ENCODE results near the gene PRSS33. TPM values are rescaled to one million over a fixed set of nuclear protein-coding genes. Genes with fewer than 3 reads are reported as not detected.

PRSS33 gene
- polyA plus RNA-seq, 1 of the 3 experiments (the other 2 are of a cell fraction), result not detected

DNA sequence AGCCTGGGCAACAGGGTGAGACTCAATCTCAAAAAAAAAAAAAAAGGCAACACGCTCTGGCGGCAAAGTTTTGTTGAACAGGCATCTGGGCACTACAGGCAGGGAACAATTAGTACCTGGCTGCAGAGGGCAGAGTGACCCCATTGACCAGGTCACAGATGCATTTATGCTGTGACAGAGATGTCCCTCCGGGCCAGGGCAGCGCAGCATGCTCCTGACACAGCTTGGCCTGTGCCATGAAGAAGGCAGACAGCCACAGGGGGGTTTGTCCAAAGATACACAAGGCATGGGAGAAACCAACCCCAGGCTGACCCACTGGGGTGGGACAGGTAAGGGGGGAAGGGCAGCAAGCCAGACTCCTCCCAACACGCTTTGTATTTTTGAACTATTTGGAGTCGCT is 42.6 kb downstream of the PRSS33 start:
- Histone ChIP-seq H3K36me3 (replicated peaks in 1 of 2; ENCODE audit: control insufficient read depth in 1 of 2, insufficient read depth in 2 of 2, low read length in 1 of 2) (no peaks in the 10 kb centered on the region), H3K4me3 (ENCODE audit: low read depth in 2 of 2, low read length in 1 of 2) (no peak overlapping the region), H3F3A (replicated peaks; ENCODE audit: insufficient read depth) (no peaks in the 10 kb centered on the region), H3K9ac (no peak overlapping the region), H3K9me2 (no peaks in the 10 kb centered on the region), H3K4me1 (ENCODE audit: control insufficient read depth in 1 of 2, insufficient read depth in 2 of 2, low read depth in 1 of 2, low read length in 1 of 2) (no peaks in the 10 kb centered on the region; a peak in 1 of 4 replicates), H3K27ac (ENCODE audit: low read depth in 2 of 2, low read length in 1 of 2) (no peak overlapping the region), H3K27me3 (ENCODE audit: insufficient read depth) (no peaks in the 10 kb centered on the region), H3K9me3 (no peaks in the 10 kb centered on the region), H4K20me1 (ENCODE audit: insufficient read depth) (no peaks in the 10 kb centered on the region), H2AFZ (ENCODE audit: low read depth) (no peak overlapping the region), H3K4me2 (no peak overlapping the region), H3K79me2 (ENCODE audit: insufficient read depth) (no peaks in the 10 kb centered on the region)
- ChIA-PET POLR2A (no interaction called here), CTCF (no interaction called here)
- no peak for DNase-seq
- WGBS (ENCODE audit: low lambda C conversion rate), result 95% methylated on average over 5 of the region's 6 CpGs
- TF ChIP-seq ELF1 (IDR thresholded peaks at IDR 0.05) (no peak), JUND (IDR thresholded peaks at IDR 0.05) (no peak), SMC3 (IDR thresholded peaks at IDR 0.05; ENCODE audit: low read depth, low read length) (no peak), FOSL2 (IDR thresholded peaks at IDR 0.05; ENCODE audit: borderline replicate concordance, low read depth) (no peak), TAF1 (IDR thresholded peaks at IDR 0.05; ENCODE audit: borderline replicate concordance, low read depth, low read length) (no peak), MEF2A (IDR thresholded peaks at IDR 0.05; ENCODE audit: borderline replicate concordance, low read depth) (no peak), GABPA (IDR thresholded peaks at IDR 0.05; ENCODE audit: low read depth) (no peak), MXI1 (IDR thresholded peaks at IDR 0.05; ENCODE audit: low read depth, low read length) (no peak), FOXM1 (IDR thresholded peaks at IDR 0.05; ENCODE audit: low read depth) (no peak), FOXJ3 (CRISPR knock-in tag; IDR thresholded peaks at IDR 0.05) (no peak), GATA2 (CRISPR knock-in tag; IDR thresholded peaks at IDR 0.05) (no peak), RAD21 (IDR thresholded peaks at IDR 0.05; ENCODE audit: low read length) (no peak), NFIC (IDR thresholded peaks at IDR 0.05; ENCODE audit: borderline replicate concordance) (no peak), EP300 (IDR thresholded peaks at IDR 0.05; ENCODE audit: borderline replicate concordance in 1 of 2, low read depth in 1 of 2, low read length in 1 of 2) (no peak), RXRA (IDR thresholded peaks at IDR 0.05; ENCODE audit: borderline replicate concordance, low read depth) (no peak)
- TF ChIP-seq, protein P1, sequence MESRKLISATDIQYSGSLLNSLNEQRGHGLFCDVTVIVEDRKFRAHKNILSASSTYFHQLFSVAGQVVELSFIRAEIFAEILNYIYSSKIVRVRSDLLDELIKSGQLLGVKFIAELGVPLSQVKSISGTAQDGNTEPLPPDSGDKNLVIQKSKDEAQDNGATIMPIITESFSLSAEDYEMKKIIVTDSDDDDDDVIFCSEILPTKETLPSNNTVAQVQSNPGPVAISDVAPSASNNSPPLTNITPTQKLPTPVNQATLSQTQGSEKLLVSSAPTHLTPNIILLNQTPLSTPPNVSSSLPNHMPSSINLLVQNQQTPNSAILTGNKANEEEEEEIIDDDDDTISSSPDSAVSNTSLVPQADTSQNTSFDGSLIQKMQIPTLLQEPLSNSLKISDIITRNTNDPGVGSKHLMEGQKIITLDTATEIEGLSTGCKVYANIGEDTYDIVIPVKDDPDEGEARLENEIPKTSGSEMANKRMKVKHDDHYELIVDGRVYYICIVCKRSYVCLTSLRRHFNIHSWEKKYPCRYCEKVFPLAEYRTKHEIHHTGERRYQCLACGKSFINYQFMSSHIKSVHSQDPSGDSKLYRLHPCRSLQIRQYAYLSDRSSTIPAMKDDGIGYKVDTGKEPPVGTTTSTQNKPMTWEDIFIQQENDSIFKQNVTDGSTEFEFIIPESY (IDR thresholded peaks at IDR 0.05; ENCODE audit: borderline replicate concordance, low read depth), result no peak
- TF ChIP-seq, protein P2, sequence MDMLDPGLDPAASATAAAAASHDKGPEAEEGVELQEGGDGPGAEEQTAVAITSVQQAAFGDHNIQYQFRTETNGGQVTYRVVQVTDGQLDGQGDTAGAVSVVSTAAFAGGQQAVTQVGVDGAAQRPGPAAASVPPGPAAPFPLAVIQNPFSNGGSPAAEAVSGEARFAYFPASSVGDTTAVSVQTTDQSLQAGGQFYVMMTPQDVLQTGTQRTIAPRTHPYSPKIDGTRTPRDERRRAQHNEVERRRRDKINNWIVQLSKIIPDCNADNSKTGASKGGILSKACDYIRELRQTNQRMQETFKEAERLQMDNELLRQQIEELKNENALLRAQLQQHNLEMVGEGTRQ (IDR thresholded peaks at IDR 0.05; ENCODE audit: borderline replicate concordance, low read depth, low read length), result no peak
- TF ChIP-seq, protein P3, sequence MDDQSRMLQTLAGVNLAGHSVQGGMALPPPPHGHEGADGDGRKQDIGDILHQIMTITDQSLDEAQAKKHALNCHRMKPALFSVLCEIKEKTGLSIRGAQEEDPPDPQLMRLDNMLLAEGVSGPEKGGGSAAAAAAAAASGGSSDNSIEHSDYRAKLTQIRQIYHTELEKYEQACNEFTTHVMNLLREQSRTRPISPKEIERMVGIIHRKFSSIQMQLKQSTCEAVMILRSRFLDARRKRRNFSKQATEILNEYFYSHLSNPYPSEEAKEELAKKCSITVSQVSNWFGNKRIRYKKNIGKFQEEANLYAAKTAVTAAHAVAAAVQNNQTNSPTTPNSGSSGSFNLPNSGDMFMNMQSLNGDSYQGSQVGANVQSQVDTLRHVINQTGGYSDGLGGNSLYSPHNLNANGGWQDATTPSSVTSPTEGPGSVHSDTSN (IDR thresholded peaks at IDR 0.05), result no peak

All from SK-N-SH (cell line).